ENCODE results near the gene TTC28. TPM values are rescaled to one million over a fixed set of nuclear protein-coding genes. Genes with fewer than 3 reads are reported as not detected.

The TTC28 gene
- total and polyA plus RNA-seq, 7 donors, result 1.2 to 12.1 (median 3.5) TPM

DNA sequence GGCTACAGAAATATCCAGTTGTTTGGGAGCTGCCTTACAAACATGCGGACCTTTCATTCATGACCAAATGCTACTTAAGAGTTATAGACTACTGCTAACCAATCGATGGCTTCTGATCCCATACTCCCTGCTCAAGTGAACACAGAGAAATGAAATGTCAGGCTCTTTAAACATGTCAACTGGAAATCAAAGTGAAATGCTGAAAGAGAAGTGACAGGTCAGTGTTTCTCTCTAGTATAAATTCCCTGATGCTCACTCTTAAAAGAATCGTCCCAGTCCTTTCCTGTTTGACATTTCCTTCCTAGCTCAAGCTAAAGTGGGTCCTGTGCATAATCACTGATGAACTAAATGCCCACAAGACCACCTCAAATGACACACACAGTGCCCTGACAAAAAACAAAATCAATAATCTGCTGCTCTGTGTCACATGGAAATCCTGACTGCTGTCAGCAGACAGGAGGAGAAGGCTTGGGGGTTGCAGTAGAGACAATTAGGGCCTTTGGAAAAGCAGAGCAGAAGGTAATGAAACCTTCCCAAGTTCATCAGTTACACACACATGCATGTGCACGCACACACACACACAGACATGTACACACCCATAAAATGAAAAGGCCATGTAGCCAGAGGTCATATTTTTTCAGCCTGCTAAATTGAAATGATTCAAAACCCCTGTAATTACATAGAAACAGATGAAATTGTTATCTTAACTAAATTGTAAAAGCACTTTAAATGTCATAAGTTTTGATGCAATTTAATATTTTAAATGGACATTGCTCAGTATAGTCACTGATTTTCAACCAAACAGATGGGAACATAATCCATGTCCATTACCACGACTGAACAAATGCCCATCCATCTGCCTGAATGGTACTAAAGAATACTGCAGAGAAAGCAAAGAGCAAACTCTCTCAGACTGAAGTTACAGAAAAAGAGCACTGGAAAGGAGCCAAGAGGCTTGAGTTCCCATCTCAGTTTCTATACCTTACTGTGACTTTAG lies 330.7 kb downstream of the TTC28 start:
- intact Hi-C loops (cut with DNase I), result no loop called here
- Histone ChIP-seq H3K27ac (no peak overlapping the region), H3K27me3 (ENCODE audit: insufficient read depth in 3 of 3, low read length in 2 of 3) (no peaks in the 10 kb centered on the region), H3K4me3 (no peak overlapping the region), H3K9me3 (no peaks in the 10 kb centered on the region), H3K4me1 (peaks cover 19% of the 10 kb centered on the region), H3K36me3 (ENCODE audit: insufficient read depth in 1 of 2, low read depth in 1 of 2) (no peaks in the 10 kb centered on the region)
- no peak for DNase-seq
- TF ChIP-seq, protein P1, sequence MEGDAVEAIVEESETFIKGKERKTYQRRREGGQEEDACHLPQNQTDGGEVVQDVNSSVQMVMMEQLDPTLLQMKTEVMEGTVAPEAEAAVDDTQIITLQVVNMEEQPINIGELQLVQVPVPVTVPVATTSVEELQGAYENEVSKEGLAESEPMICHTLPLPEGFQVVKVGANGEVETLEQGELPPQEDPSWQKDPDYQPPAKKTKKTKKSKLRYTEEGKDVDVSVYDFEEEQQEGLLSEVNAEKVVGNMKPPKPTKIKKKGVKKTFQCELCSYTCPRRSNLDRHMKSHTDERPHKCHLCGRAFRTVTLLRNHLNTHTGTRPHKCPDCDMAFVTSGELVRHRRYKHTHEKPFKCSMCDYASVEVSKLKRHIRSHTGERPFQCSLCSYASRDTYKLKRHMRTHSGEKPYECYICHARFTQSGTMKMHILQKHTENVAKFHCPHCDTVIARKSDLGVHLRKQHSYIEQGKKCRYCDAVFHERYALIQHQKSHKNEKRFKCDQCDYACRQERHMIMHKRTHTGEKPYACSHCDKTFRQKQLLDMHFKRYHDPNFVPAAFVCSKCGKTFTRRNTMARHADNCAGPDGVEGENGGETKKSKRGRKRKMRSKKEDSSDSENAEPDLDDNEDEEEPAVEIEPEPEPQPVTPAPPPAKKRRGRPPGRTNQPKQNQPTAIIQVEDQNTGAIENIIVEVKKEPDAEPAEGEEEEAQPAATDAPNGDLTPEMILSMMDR (IDR thresholded peaks at IDR 0.05), result no peak
- WGBS, 3 donors, result 66 to 71% (median 70%) methylated on average over 5 of the region's 5 CpGs
- ATAC-seq, result no peak

DNA sequence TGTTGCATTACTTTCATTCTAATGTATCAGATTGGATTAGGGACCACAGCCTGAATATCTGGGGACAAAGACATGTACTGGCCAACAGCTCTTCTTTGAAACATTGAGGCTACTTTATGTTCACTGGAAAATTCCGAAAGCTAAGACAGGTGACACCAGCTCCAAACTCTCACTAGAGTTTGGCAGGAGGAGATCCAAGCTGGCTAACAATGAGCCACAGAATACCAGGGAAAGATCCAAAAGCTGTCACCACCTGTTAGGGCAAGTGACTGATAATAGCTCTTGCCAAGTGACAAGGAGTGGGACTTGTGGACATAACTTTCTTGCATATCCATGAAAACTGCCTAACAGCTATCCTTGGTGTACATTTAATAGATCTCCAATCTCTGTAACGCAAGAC lies 333.3 kb downstream of the TTC28 start:
- DNase-seq (no peak), ATAC-seq (peak; percentile 66 to 86 (median 69))
- intact Hi-C loops (cut with DNase I), result no loop called here
- H3K4me1 ChIP-seq, result peaks cover 20% of the 10 kb centered on the region
- no peaks in the 10 kb centered on the region for H3K27me3 ChIP-seq (ENCODE audit: insufficient read depth in 3 of 3, low read length in 2 of 3)
- TF ChIP-seq, protein P1 (IDR thresholded peaks at IDR 0.05), result no peak
- H3K36me3 ChIP-seq (ENCODE audit: insufficient read depth in 1 of 2, low read depth in 1 of 2), result no peaks in the 10 kb centered on the region
- 54 to 63% (median 55%) methylated on average over 2 of the region's 2 CpGs for WGBS, 3 donors
- no peak overlapping the region for H3K4me3 ChIP-seq
- H3K27ac ChIP-seq, result no peak overlapping the region
- no peaks in the 10 kb centered on the region for H3K9me3 ChIP-seq

DNA sequence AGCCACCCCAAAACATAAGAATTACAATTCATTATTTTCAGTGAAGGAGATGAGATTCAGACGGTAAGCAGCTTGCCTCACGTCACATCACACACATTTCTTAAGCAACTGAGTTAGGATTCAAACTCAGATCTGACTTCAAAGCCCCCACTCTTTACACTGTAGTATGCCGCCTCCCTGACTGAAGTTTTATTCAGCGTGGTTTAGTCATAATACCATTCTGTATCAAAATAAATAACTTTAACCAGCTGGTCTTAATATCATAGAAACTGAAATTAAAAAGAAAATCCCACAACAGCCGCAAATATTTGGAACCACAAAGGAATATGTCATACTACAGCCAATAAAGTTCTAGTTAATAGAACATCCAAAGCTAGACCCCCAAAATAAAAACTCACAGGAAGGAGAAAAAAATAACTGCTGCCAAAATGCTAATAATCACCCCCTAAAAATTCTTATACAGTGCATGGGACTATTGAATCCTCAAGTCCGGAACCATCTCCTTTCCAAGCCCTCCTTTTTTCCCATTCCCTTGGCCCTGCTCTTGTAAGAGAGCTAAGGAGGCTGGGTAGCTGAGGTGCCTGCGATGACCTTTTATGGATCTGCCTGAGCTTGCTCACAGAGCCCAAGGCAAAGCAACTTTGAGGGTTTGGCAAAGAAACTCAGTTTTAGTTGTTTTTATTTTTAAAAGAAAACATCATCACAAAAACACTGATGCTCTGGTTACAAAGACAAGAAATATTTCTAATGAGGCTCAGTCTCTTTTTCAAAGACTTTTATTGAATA lies 334.5 kb downstream of the TTC28 start:
- Histone ChIP-seq H3K4me1 (peaks cover 31% of the 10 kb centered on the region), H3K36me3 (ENCODE audit: insufficient read depth in 1 of 2, low read depth in 1 of 2) (no peaks in the 10 kb centered on the region), H3K9me3 (no peaks in the 10 kb centered on the region), H3K27me3 (ENCODE audit: insufficient read depth in 3 of 3, low read length in 2 of 3) (no peaks in the 10 kb centered on the region), H3K4me3 (no peak overlapping the region), H3K27ac (no peak overlapping the region)
- TF ChIP-seq, protein P1 (IDR thresholded peaks at IDR 0.05), result no peak
- ATAC-seq (peak in 1 of 4 donors; percentile 64), DNase-seq (no peak)
- WGBS, 3 donors, result 59 to 71% (median 63%) methylated on average over 7 of the region's 7 CpGs
- intact Hi-C loops (cut with DNase I), result no loop called here

DNA sequence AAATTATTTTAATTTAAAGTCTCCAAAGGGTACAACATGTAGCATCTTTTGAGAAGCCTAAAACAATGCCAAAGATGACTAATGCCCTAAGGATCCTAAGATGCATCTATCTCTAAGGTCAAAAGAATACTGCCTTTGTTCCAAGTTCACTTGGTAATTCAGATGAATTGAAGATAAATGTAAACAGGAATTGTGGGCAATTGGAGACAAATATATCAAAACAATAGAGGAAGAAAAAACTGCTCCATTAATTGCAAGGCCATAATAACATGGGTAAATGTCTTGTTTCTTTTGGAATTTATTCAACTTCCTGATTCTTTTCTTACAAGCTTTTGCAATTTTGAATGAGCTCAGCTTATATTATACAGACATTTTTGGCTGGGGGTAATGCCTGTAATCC lies 338.6 kb downstream of the TTC28 start:
- Histone ChIP-seq H3K27ac (no peak overlapping the region), H3K9me3 (no peaks in the 10 kb centered on the region), H3K4me3 (no peak overlapping the region), H3K36me3 (ENCODE audit: insufficient read depth in 1 of 2, low read depth in 1 of 2) (no peaks in the 10 kb centered on the region), H3K27me3 (ENCODE audit: insufficient read depth in 3 of 3, low read length in 2 of 3) (no peaks in the 10 kb centered on the region), H3K4me1 (peaks cover 22% of the 10 kb centered on the region)
- TF ChIP-seq, protein P1 (IDR thresholded peaks at IDR 0.05), result no peak
- DNase-seq (no peak), ATAC-seq (no peak)
- intact Hi-C loops (cut with DNase I), result no loop called here

Data from psoas muscle (tissue), 8 donors.